ENCODE data around the gene ALKBH2. TPM values are rescaled to one million over a fixed set of nuclear protein-coding genes. Genes with fewer than 3 reads are reported as not detected.

ALKBH2 gene
- total and polyA plus RNA-seq, 2 of the 8 experiments (the other 6 are each of a cell fraction or from before 2014, with no cell fraction given), result 19.1 to 22.5 TPM

- TF ChIP-seq KDM1A (IDR thresholded peaks at IDR 0.05; ENCODE audit: borderline replicate concordance, low read length), result no peak
Observed at GRCh38 chr12:109126784-109127183, 33.5 kb upstream of the ALKBH2 start (continued).

Data from H1 (cell line).